Cerebellar cortex (tissue), 1 donor: ENCODE measurements around the gene PARS2.
A peak's percentile ranks its signal among the peaks of the same experiment; 100 is the strongest.

ENCODE experiments used
- DNase-seq: peaks from one replicate; pipeline ENCODE4 v3.0.0-alpha.2; 2015; ENCODE audit warnings: low spot score

Gene PARS2

GRCh38 chr1:54774820-54775498 is 10.6 kb upstream of the PARS2 start:
- DNase-seq: peak; percentile 22

GRCh38 chr1:54772951-54773350 is 8.6 kb upstream of the PARS2 start:
- DNase-seq: no peak

GRCh38 chr1:54768093-54768492 is 3.8 kb upstream of the PARS2 start:
- DNase-seq: no peak

- DNase-seq: no peak
Observed at GRCh38 chr1:54767526-54767925, 3.2 kb upstream of the PARS2 start.

- no peak for DNase-seq
Observed at GRCh38 chr1:54766726-54767125, 2.4 kb upstream of the PARS2 start.

- no peak for DNase-seq
Observed at GRCh38 chr1:54764922-54765561, 719 bp upstream of the PARS2 start.

GRCh38 chr1:54763816-54764132 is 549 bp downstream of the PARS2 start:
- DNase-seq: no peak

- DNase-seq: no peak
Observed at GRCh38 chr1:54758678-54759348, 5.5 kb downstream of the PARS2 start.

- DNase-seq: no peak
Observed at GRCh38 chr1:54757833-54758232, 6.5 kb downstream of the PARS2 start.

GRCh38 chr1:54754486-54755285 is 9.6 kb downstream of the PARS2 start:
- DNase-seq: no peak

GRCh38 chr1:54754045-54754444 is 10.3 kb downstream of the PARS2 start:
- no peak for DNase-seq

GRCh38 chr1:54751426-54751825 is 12.9 kb downstream of the PARS2 start:
- DNase-seq: no peak

GRCh38 chr1:54750596-54750995 is 13.7 kb downstream of the PARS2 start:
- no peak for DNase-seq

GRCh38 chr1:54748094-54748835 is 16.1 kb downstream of the PARS2 start:
- DNase-seq: no peak

- no peak for DNase-seq
Observed at GRCh38 chr1:54745864-54746263, 18.5 kb downstream of the PARS2 start.

GRCh38 chr1:54745274-54745673 is 19.0 kb downstream of the PARS2 start:
- DNase-seq: no peak

- DNase-seq: no peak
Observed at GRCh38 chr1:54744696-54745095, 19.6 kb downstream of the PARS2 start.

GRCh38 chr1:54743416-54744226 is 20.7 kb downstream of the PARS2 start:
- no peak for DNase-seq

- DNase-seq: no peak
Observed at GRCh38 chr1:54742282-54742681, 22.0 kb downstream of the PARS2 start.

- DNase-seq: peak; percentile 37
Observed at GRCh38 chr1:54741531-54741930, 22.8 kb downstream of the PARS2 start.

GRCh38 chr1:54738244-54738643 is 26.1 kb downstream of the PARS2 start:
- no peak for DNase-seq
